ENCODE results near the gene ALB.

The ALB gene

GRCh38 chr4:73409012-73409862 lies 5.2 kb downstream of the ALB start:
- DNase-seq: no peak

GRCh38 chr4:73409978-73410548 lies 6.0 kb downstream of the ALB start:
- DNase-seq: no peak

GRCh38 chr4:73410916-73411730 lies 7.0 kb downstream of the ALB start:
- DNase-seq: no peak

DNA sequence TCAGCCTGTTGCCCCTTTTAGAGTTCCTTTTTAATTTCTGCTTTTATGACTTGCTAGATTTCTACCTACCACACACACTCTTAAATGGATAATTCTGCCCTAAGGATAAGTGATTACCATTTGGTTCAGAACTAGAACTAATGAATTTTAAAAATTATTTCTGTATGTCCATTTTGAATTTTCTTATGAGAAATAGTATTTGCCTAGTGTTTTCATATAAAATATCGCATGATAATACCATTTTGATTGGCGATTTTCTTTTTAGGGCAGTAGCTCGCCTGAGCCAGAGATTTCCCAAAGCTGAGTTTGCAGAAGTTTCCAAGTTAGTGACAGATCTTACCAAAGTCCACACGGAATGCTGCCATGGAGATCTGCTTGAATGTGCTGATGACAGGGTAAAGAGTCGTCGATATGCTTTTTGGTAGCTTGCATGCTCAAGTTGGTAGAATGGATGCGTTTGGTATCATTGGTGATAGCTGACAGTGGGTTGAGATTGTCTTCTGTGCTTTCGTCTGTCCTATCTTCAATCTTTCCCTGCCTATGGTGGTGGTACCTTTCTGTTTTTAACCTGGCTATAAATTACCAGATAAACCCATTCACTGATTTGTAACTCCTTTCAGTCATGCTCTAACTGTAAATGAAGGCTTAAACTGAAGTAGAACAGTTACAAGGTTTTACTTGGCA lies 7.8 kb downstream of the ALB start:
- DNase-seq: no peak

GRCh38 chr4:73413294-73413755 lies 9.2 kb downstream of the ALB start:
- DNase-seq: no peak

DNA sequence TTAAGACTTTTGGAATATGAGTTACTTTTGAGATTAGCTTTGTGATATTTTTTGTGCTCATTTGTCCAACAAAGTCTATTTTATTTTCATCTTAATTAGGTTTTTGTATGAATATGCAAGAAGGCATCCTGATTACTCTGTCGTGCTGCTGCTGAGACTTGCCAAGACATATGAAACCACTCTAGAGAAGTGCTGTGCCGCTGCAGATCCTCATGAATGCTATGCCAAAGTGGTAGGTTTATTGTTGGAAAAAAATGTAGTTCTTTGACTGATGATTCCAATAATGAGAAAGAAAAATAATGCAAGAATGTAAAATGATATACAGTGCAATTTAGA lies 10.8 kb downstream of the ALB start:
- DNase-seq: no peak

DNA sequence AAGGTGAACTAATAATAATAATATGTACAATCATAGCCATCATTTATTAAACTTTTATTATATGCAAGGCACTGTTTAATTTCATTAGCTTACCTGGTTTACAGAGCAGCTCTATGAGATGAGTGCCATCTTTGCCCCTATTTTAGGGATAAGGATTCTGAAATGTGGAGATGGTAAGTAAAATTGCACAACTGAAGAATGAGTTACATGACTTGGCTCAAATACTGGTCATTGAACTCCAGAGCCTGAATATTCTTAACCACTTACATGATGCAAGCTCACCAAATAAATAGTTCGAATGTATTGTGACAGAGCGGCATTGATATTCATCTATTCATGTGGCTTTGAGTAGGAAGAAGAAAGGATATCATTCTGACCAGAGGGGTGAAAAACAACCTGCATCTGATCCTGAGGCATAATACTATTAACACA lies 11.7 kb downstream of the ALB start:
- no peak for DNase-seq

GRCh38 chr4:73416423-73417087 lies 12.5 kb downstream of the ALB start:
- DNase-seq: no peak

- DNase-seq: no peak
Measured at GRCh38 chr4:73417342-73417741, 13.3 kb downstream of the ALB start.

DNA sequence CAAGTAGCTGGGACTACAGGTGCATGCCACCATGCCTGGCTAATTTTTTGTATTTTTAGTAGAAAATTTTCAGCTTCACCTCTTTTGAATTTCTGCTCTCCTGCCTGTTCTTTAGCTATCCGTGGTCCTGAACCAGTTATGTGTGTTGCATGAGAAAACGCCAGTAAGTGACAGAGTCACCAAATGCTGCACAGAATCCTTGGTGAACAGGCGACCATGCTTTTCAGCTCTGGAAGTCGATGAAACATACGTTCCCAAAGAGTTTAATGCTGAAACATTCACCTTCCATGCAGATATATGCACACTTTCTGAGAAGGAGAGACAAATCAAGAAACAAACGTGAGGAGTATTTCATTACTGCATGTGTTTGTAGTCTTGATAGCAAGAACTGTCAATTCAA lies 13.9 kb downstream of the ALB start:
- no peak for DNase-seq

- DNase-seq: no peak
Measured at GRCh38 chr4:73418677-73419076, 14.6 kb downstream of the ALB start.

GRCh38 chr4:73419106-73420038 lies 15.3 kb downstream of the ALB start:
- DNase-seq: no peak

- no peak for DNase-seq
Measured at GRCh38 chr4:73420615-73421014, 16.5 kb downstream of the ALB start.

- no peak for DNase-seq
Measured at GRCh38 chr4:73421708-73422457, 17.8 kb downstream of the ALB start.

- no peak for DNase-seq
Measured at GRCh38 chr4:73422458-73422752, 18.3 kb downstream of the ALB start.

DNA sequence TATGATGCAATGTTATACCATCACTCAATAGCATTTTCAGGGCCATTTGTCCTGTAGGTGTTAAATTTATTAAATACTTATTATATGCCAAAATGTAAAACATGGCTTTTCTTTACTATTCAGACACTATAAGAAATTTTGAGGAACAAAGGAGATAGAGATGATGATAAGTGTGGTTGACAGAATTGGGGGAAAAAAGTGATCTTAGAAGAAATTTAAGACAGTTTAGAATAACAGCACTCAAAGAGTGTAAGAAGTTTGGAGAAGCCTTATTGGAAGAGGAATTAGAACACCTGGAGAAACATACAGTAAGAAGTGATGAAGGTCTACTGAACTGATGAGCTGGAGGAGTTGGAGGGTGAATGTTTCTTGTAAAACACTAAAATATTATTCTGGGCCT lies 19.1 kb downstream of the ALB start:
- DNase-seq: no peak

DNA sequence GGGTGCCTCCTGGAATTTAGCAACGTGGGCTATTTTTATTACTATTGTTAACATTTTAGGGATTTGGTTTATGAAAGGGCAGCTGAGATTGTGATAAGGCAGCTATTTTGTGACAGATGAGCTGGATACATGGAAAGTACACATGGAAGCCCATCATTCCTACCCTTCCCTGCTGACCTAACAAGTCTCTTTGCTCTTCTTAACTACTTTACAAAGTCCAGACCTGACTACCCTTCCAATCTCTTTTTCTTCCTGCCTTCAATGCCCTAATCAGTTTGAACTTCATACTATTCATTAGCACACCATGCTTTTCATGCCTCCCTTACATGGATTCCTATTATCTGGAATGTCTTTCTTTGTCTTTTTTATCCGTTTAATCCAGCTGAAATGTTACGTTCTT lies 22.6 kb downstream of the ALB start:
- DNase-seq: no peak

DNA sequence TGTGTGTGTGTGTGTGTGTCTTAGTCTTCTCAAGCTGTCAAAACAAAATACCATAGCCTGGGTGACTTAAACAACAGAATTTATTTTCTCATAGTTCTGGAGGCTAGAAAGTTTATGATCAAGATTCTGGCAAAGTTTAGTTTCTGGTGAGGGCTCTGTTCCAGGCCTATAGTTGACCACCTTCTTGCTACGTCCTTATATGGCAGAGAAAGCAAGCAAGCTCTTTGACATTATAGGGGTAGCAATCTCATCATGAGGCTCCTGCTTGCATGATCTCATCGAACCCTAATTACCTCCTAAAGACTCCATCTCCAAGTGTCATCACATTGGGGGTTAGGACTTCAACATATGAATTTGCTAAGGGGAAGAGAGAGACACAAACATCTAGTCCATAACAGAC lies 25.0 kb downstream of the ALB start:
- DNase-seq: no peak

DNA sequence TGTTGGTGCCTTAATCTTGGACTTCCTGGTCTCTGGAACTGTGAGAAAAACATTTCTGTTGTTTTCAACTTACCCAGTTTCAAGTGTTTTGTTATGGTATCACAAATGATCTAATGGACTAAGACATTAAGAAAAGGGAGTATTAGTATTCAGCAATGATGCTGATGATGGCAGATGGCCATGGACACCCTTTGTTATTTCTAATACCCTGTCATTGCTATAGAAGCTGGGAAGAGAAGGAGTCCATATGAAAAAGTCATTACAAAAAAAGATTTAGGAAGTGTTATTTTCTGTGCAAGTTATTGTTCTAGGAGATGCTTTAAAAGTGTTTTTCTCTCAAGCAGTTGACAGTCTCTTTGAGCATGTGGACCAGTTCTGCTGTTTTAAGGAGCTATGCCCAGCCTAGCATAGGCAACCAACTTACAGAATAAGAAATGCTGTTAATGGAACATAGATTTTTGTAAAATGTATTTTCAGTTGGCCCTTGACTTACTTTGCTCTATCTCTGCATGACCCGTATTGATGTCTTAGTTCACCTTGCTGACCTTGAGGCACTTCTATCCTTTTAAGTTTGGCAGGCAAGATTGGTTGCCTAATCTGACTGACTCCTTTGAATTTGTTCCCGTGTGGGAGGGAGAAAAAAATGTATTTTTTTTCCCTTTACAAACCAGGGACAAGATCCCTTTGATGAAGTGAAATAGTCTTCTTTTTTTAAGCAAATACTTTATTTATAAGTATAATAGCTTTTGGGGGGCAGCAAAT lies 25.9 kb downstream of the ALB start:
- DNase-seq: no peak

DNA sequence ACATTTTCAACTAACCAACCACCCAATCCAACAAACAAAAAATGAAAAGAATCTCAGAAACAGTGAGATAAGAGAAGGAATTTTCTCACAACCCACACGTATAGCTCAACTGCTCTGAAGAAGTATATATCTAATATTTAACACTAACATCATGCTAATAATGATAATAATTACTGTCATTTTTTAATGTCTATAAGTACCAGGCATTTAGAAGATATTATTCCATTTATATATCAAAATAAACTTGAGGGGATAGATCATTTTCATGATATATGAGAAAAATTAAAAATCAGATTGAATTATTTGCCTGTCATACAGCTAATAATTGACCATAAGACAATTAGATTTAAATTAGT lies 27.7 kb downstream of the ALB start:
- DNase-seq: no peak
